Adipose tissue (tissue), 3 donors: ENCODE results near the gene STAT4. TPM values are rescaled to one million over a fixed set of nuclear protein-coding genes. Genes with fewer than 3 reads are reported as not detected.

ENCODE experiments used
- H3K27ac ChIP-seq: one replicate; pipeline ENCODE4 v1.5.1; 2013; ENCODE audit warnings: low read depth, low read length
- WGBS, 3 donors: extraction: QIAGEN DNeasy Blood & Tissue Kit; methylation state at CpG; one replicate each; pipeline ENCODE4 v1.1.7; 2013; 5-methylcytosine and 5-hydroxymethylcytosine counted together
- polyA plus RNA-seq, 3 donors: library from polyadenylated mRNA; stranded (reverse); fragments of 200-250 nt; gene quantifications; one replicate each; pipeline ENCODE4 v1.2.3, GENCODE V29; 2013
- donor health status: healthy with polysubstance abuse.
- donor health status: Bipolar disorder and iron deficiency.
- donor health status: healthy.

STAT4 gene
- polyA plus RNA-seq, 3 donors, result 0.90 to 3.9 (median 1.7) TPM

DNA sequence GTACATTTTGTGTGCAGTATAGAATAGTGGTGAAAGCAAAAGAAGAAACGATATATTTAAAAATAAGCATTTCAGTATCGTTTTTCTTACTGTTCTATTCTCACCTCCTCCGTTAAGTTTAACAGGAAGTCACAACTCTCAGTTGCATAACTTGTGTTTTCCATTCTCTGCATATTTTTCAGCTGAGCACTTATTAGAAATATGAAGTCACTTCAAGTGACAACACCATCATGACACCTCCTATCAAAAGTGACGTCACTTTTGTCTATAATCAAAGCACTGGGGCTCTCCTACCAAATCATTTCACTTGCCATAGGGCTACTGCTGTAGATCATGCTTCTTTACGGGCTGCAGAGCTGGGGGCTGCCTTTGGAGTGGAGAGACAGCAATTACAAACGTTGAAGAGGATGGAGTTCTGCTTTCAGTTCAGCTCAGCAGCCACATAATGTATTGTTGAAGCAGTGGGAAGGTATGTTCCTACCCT lies 36.3 kb downstream of the STAT4 start:
- 28 to 43% (median 32%) methylated on average over 6 of the region's 6 CpGs for WGBS, 3 donors
- H3K27ac ChIP-seq, result no peak overlapping the region

DNA sequence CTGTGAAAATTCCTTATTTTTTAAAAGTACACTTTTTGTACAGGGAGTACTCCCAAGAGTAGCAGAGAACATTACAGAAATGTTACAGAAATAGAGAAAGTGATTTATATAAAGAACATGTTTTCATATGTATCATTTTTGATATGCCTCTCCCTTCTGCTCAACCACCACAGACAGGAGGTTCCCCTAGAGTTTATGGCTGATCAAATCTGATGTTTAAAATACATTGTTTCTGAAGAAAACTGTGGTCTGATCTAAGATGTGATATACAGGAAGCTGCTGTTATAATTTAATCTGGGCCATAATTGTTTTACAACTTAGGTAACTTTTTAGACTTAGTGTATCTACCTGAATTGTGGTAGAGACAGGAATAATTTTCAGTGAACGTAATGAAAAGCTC lies 37.0 kb downstream of the STAT4 start:
- no peak overlapping the region for H3K27ac ChIP-seq
- WGBS, 3 donors, result 79 to 83% (median 83%) methylated on average over 1 of the region's 1 CpG

DNA sequence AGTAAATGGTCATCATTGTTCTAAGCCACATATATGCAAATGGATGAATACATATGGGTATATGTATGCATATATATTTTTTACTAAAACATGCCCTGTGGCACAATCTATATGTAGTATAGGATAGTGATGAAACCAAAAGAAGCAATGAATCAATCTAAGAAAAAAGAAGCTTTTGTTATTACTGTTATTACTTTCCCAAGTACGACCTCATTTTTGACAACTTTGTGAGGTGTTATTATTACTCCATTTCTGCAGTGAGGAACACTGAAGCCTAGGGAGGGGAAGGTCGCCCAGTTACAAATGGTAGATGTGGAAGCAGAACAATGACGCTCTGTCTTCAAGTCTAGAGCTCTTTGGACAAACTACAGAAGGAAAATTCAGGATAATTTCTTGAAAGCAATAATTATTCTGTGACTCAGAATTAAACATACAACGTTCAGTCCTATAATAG lies 38.3 kb downstream of the STAT4 start:
- H3K27ac ChIP-seq, result no peak overlapping the region
- 84 to 92% (median 87%) methylated on average over 4 of the region's 4 CpGs for WGBS, 3 donors

DNA sequence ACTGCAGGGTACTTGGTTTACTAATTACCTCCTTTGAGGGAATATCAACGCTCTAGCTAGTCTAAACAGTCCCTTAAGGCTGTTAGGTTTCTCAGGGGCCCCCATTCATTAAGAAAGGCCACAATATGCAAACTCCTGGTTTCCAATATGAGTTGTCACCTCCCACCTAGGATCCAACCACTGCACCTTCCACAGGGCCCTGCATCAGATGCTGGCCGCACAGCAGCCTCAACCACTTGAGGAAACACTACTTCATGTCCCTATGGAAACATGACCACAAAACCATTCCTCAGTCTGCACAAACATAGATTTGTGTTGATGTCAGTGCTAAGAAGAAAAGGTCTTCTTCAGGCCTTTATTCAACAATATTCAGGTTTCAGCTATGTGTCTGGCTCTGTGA lies 40.9 kb downstream of the STAT4 start:
- no peak overlapping the region for H3K27ac ChIP-seq
- 84 to 94% (median 87%) methylated on average over 2 of the region's 2 CpGs for WGBS, 3 donors

DNA sequence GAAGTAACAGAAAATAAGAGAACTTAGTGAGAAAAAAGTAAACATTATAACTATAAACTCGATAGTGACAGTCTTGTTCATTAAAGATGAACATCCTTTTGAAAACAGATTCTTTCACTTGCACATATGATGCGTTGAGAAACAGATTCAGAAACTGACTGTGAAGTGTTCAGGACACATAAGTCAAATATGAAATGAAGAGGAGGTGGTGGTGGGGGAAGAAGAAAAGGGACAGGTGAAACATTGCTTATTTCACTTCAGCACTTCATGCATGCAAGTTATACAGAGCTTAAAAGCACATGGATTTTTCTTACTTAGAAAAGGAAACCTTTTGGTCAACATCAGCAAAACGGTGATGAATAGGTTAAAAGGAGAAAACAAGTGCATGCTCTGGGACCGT lies 42.5 kb downstream of the STAT4 start:
- 50 to 58% (median 53%) methylated on average over 4 of the region's 4 CpGs for WGBS, 3 donors
- no peak overlapping the region for H3K27ac ChIP-seq

DNA sequence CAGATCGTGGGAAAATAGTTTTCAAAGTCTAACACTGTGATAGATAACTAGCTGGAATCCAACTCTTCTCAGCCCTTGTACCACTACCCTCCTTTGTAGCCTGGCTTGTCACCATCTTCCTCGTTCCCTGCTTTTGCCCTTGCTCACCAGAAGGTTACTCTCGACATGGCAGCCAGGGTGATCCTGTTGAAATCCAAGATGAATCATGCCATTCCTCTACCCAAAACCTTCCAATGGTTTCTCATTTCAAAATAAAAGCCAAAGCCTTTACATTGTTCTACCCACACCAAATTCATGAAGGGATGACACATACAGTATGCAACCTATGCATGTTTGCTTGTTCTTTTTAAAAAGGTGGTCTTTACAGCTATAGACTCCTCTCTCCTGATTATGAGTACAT lies 45.7 kb downstream of the STAT4 start:
- WGBS, 3 donors, result 76 to 86% (median 77%) methylated on average over 3 of the region's 3 CpGs
- H3K27ac ChIP-seq, result no peak overlapping the region

DNA sequence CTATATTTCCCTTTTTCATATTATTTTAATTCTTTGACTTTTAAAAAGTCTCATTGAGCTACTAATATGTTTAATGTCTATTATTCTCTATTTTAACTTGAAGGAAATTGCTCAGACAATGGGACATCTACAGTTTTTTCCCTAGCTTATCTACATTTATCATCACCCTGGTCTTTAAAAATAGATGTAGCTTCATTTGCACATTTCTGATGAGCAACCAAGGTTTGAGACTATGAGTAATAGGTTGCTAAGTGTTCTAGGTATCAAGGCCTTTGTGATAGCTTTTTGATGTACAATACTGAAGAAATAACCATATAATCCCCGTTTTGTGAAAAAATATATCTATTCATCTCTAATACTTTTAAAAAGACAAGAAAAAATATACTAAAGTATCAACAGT lies 47.0 kb downstream of the STAT4 start:
- H3K27ac ChIP-seq, result no peak overlapping the region
- 84 to 94% (median 91%) methylated on average over 1 of the region's 1 CpG for WGBS, 3 donors

DNA sequence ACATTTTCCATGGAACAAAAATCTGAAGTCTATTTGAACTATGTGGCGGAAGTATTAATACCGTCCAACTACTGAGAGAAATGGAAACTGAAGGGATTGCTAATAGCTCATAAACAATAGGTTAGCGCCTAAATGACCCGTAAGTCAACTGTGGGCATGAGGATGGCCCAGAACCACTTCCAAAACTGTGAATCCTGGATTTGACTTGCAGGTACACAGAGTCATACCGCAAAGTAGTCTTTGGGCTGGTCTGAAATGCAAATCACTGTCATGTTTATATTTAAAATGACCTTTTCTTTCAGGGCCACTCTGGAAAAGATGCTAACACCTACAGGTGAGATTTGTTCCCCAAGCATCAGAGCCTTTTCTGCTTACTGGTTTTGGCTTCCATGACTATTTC lies 50.6 kb downstream of the STAT4 start:
- no peak overlapping the region for H3K27ac ChIP-seq
- 92 to 97% (median 96%) methylated on average over 5 of the region's 5 CpGs for WGBS, 3 donors

DNA sequence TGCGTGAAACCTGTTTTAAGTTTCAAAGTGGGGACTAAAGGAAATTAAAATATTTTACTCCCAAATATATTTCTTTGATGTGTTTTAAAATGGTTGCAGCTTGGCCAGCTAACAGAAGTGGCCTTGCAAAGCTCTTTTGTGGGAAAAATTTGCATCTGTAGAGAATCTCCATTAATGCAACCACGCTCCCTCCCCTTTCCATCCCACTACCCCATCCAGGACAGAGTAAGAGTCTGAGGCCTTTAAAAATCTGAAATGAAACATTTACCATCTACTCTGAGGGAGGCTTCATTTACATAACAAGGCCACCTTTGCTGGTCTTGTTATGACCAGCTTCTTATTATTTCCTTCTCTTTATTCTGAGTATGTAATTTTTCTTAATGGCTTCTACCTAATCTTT lies 63.5 kb downstream of the STAT4 start:
- WGBS, 3 donors, result 93 to 98% (median 97%) methylated on average over 2 of the region's 2 CpGs
- H3K27ac ChIP-seq, result no peak overlapping the region

DNA sequence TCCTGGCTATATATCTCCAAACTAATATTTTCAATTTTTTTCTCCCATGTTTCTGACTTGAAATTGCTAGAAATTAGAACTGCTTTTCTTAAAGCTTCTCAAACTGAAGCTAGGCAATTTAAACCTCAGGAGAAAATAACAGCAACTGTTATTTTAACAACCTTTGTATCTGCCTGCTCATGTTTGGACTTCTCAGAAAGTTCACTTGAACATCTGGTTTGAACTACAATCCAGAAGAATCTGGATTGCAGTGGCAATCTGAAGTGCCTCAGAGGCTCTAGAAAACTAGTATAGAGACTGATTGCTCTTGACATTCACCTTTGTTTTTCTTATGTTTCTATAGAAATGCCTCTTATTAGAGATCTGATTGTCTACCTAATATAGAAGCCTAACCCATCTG lies 64.1 kb downstream of the STAT4 start:
- H3K27ac ChIP-seq, result no peak overlapping the region

DNA sequence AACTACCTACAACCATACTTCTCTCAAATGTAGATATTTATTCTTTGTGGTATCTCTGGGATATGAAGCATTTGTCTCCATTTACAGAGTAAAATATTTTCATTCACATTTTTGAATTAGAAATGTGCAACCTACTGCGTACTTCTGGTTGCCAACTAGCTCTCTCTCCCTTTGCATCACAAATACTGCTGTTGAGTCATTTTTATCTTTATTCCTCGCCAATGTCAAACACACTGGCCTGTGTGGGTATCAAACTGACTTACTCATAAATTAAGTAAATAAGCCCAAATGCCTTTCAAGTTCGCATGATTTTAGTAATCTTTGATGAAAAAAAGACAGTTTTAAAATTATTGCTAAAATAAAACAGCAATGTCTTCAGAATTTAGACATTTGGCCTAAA lies 67.3 kb downstream of the STAT4 start:
- 95 to 96% (median 96%) methylated on average over 3 of the region's 3 CpGs for WGBS, 3 donors
- H3K27ac ChIP-seq, result no peak overlapping the region

DNA sequence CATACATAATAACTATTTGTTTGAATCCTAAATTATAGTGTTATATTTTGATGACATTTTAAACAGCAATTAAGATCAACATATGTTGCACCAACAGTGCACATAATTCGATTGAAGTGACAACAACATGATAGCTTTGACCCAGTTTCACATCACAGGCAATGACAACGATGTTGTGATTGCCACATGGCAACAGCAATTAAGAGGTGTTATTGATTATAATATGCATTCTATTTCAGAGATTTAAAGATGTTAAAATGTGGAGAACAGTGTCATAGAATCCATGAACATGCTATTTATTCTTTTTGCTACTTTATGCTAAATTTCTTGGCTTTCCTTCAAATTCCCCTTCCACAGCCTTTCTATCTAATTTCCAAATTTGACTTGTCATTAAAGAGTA lies 68.5 kb downstream of the STAT4 start:
- H3K27ac ChIP-seq, result no peak overlapping the region
- WGBS, 3 donors, result 72 to 90% (median 85%) methylated on average over 2 of the region's 2 CpGs

DNA sequence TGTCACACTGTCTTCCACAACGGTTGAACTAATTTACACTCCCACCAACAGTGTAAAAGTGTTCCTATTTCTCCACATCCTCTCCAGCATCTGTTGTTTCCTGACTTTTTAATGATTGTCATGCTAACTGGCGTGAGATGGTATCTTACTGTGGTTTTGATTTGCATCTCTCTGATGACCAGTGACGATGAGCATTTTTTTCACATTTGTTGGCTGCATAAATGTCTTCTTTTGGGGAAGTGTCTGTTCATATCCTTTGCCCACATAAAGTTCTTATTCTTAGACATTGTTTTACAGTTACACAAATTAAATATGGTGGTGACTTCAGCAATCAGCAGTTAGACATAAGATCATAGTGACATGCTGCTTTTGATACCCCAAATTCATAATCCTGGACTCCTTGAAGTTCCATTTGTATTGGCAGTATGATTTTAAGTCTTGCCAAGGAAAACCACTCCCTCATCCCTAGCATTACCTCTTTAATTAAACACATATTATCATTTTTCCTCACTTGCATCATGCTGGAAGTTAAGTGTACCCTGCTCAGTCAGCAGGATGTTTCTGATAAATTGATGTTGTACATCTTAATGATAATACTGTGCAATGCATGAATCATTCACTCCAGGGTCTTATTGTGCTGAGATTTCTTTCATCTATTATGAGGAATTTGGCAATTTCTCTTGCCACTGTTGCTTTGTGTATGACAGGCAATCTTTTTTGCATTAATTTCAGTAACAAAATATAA lies 69.2 kb downstream of the STAT4 start:
- 57 to 76% (median 57%) methylated on average over 3 of the region's 3 CpGs for WGBS, 3 donors
- no peak overlapping the region for H3K27ac ChIP-seq

DNA sequence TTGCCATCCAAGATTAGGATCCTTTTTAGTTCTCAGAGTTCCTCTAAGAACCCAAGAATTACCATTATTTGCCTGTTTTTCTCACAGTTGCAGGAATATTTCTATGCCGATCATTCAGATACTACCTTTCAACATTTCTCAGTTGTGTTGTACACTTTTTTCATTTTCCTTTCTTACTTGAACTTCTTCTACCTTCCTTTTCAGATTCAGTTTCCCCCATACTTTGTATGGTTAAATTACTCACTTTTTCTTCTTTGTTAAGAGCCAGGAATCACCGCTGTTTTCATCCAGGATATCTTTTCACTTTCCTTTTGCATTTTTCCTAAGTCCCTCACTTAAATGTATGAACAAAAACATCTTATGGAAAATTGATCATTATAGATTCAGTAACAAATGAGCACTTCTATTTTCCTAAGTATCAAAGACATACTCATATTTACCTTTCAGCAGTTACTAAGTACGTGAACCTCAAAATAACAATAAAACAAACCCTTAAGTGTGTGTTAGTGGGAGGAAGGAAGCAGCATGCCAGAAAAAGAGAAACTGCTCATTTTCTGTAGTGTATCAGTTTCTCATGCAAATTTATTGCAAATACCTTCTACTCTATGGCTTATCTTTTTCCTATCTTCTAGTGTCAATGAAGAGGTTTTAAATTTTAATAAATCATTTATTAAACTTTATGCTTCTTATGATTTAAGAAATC lies 72.5 kb downstream of the STAT4 start:
- no peak overlapping the region for H3K27ac ChIP-seq
- WGBS, 3 donors, result 58 to 80% (median 62%) methylated on average over 3 of the region's 3 CpGs

DNA sequence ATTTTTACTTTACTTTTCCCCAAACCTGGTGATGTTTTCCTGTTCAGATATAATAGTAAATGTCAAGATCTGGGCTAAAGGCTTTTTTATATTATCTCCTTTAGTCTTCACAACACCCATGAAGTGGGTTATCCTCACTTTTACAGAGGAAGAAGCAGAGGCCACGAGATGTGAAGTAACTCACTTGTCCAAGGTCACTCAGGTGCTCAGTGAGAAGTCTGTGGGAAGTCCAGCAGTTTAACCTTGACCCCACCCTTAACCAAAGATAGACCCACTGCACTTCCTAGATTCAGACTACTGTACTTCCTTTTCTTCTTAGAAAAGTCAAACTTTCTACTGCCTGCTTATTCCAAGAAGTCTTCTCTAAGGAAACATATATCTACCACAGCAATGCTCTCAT lies 80.5 kb downstream of the STAT4 start:
- no peak overlapping the region for H3K27ac ChIP-seq
- WGBS, 3 donors, result 29 to 53% (median 31%) methylated on average over 1 of the region's 1 CpG

DNA sequence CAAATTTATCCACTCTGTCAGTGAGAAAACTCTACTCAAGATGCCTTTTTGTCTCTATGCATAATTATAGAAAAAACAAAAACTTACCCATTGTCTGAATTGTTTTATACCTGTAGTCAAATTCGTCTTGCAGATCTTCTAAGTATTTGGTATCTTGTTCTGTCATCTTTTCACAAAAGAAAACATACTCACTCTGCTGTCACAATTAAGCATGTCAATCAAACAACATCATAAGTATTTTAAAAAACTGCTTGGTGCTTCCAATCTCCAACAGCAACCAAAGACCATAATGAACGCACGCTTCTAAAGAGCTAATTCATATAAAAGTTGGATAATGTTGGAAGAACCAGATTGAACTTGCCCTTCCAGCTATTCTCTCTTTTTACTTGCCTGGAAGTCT lies 81.2 kb downstream of the STAT4 start:
- no peak overlapping the region for H3K27ac ChIP-seq
- 91 to 95% (median 93%) methylated on average over 3 of the region's 3 CpGs for WGBS, 3 donors

DNA sequence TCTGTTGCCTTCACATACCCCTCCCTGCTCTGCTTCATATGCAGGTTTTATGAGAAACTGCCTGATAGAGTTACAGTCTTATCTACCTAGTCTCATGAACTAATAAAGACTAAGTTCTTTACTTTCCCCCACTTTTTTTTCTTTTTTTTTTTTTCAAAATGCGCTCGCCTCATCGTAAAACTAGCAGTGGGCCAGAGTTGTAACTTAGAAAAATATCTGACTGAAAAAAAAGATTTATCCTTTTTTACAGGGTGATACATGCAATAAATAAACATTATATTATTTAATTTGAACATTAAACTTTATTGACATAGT lies 83.9 kb downstream of the STAT4 start:
- WGBS, 3 donors, result 91 to 100% (median 92%) methylated on average over 3 of the region's 3 CpGs
- H3K27ac ChIP-seq, result no peak overlapping the region

DNA sequence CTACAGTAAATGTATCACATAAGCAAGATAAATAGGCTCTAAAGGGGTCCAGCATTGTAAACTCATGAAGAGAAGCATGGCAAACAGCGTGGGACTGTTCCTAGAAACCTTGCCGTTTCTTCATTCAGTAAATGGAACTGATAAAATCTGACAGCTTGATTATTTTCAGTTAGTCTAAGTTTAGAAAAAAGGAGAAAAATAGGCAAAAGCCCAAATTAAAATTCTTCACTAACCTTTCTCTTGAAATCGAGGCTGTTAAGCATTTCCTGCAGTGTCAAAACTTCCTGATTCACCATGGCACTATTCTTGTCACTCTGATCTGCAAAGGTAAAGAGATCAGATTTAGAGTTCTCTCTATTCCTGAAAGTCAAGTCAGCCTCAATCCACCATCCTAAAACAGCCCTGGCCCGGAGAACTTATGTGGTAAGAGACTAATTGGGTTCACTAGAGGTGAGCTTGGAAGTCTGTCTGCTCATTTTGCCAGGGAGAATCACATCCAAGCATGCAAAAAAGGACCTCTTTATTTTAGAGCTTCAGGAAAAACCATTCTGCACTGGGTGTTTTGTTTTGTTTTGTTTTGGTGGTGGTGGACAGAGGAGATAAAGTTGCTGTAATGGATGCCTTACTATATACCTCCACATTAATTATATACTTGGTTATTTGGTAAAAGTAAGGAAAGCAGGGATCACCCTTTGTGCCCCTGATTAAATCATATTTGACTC lies 84.4 kb downstream of the STAT4 start:
- H3K27ac ChIP-seq, result no peak overlapping the region
- WGBS, 3 donors, result 14 to 44% (median 17%) methylated on average over 4 of the region's 4 CpGs

DNA sequence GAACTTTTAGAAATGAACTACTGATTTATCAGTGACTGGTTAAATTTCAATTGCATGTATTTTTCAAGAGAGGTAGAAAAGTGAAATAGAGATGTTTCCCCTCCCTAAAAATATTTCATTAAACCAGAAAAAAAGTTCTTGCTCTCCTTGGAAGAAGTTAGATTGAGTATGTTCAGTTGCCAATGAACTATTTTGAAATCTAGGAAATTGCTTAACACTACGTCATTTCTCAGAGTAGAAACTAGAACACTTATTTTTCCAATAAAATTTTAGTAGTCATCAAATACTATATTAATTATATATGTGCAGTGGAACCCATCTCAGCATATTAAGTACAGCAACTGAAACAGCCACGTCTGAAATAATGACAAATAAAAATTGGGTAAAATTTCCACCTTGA lies 85.0 kb downstream of the STAT4 start:
- no peak overlapping the region for H3K27ac ChIP-seq
- WGBS, 3 donors, result 24 to 65% (median 38%) methylated on average over 2 of the region's 2 CpGs
